Measurements from ENCODE around the gene SET. TPM values are rescaled to one million over a fixed set of nuclear protein-coding genes. Genes with fewer than 3 reads are reported as not detected.

The SET gene
- total RNA-seq, 1 donor from 2014 or later, result 197 TPM

DNA sequence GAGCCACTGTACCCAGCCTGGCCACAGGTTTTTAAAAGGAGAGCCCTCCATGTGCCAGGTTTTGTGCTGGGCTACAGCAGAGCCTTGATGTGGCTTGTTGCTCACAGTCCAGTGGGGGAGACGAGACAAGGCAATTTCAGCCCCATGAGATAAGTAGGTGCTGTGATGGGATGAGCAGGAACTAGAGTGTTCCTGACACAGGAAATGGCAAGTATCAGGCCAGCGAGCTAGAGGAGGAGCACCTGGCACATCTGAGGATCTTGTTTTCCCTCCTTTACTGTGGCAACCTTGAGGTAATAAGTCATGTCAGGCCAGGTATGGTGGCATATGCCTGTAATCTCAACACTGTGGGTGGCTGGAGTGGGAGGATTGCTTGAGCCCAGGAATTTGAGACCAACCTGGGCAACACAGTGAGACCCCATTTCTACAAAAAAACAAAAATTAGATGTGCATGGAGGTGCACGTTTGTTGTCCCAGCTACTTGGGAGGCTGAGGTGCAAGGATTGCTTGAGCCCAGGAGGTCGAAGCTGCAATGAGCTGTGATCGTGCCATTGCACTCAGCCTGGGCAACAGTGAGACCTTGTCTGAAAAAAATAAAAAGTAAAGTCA, 38.7 kb downstream of the SET start:
- intact Hi-C loops (cut with DNase I), result no loop called here
- DNase-seq (no peak), ATAC-seq (no peak)
- Histone ChIP-seq H3K9me3 (no peaks in the 10 kb centered on the region), H3K4me3 (no peak overlapping the region), H3K4me1 (peaks cover 8% of the 10 kb centered on the region), H3K36me3 (peaks cover 32% of the 10 kb centered on the region), H3K27ac (no peak overlapping the region), H3K27me3 (ENCODE audit: low read depth) (no peaks in the 10 kb centered on the region)
- TF ChIP-seq CTCF (IDR thresholded peaks at IDR 0.05), result no peak

DNA sequence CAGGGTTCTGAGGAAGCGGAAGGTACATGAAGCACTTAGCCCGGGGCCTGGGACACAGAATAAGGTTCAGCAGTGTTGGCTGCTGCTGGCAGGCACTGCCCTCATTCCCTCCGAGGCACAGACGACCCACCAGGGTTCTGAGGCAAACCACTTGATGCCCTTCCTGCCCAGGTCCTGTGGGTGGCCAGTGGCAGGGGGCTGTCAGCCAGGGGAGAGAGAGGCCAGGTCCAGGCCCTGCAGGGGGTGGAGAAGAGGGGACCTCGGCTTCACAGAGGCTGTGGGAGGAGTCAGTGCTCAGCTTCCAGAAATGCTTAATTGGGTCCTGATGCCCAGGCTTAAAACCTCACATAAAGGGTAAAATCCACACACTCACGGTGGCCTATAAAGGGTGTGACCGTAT, 39.3 kb downstream of the SET start:
- no peaks in the 10 kb centered on the region for H3K27me3 ChIP-seq (ENCODE audit: low read depth)
- no peak for ATAC-seq
- peaks cover 38% of the 10 kb centered on the region for H3K36me3 ChIP-seq

GRCh38 chr9:128729302-128729701, 40.3 kb downstream of the SET start:
- Histone ChIP-seq H3K27me3 (ENCODE audit: low read depth) (no peaks in the 10 kb centered on the region), H3K27ac (no peak overlapping the region), H3K4me1 (peaks cover 8% of the 10 kb centered on the region), H3K36me3 (peaks cover 41% of the 10 kb centered on the region), H3K4me3 (no peak overlapping the region), H3K9me3 (no peaks in the 10 kb centered on the region)
- no peak for ATAC-seq
- DNase-seq, result no peak
- intact Hi-C loops (cut with DNase I), result no loop called here
- TF ChIP-seq CTCF (IDR thresholded peaks at IDR 0.05), result no peak

More for the DNA sequence above, 39.3 kb downstream of the SET start:
- TF ChIP-seq CTCF (IDR thresholded peaks at IDR 0.05), result no peak
- intact Hi-C loops (cut with DNase I), result no loop called here
- no peak for DNase-seq
- H3K9me3 ChIP-seq, result no peaks in the 10 kb centered on the region
- no peak overlapping the region for H3K27ac ChIP-seq
- H3K4me3 ChIP-seq, result no peak overlapping the region
- peaks cover 8% of the 10 kb centered on the region for H3K4me1 ChIP-seq

- Histone ChIP-seq H3K9me3 (no peaks in the 10 kb centered on the region), H3K36me3 (peaks cover 48% of the 10 kb centered on the region), H3K27me3 (ENCODE audit: low read depth) (no peaks in the 10 kb centered on the region), H3K27ac (no peak overlapping the region), H3K4me3 (no peak overlapping the region), H3K4me1 (peaks cover 2% of the 10 kb centered on the region)
- ATAC-seq, result no peak
- no peak for DNase-seq
- no peak for TF ChIP-seq CTCF (IDR thresholded peaks at IDR 0.05)
- intact Hi-C loops (cut with DNase I), result no loop called here
These were observed 40.9 kb downstream of the SET start for GRCh38 chr9:128729766-128730517.

GRCh38 chr9:128731093-128731492, 42.1 kb downstream of the SET start:
- no peak for DNase-seq
- intact Hi-C loops (cut with DNase I), result no loop called here

More at GRCh38 chr9:128731093-128731492, 42.1 kb downstream of the SET start:
- no peaks in the 10 kb centered on the region for H3K4me1 ChIP-seq
- no peak overlapping the region for H3K4me3 ChIP-seq
- no peaks in the 10 kb centered on the region for H3K9me3 ChIP-seq
- no peak for TF ChIP-seq CTCF (IDR thresholded peaks at IDR 0.05)
- peaks cover 55% of the 10 kb centered on the region for H3K36me3 ChIP-seq
- ATAC-seq, result no peak
- no peaks in the 10 kb centered on the region for H3K27me3 ChIP-seq (ENCODE audit: low read depth)
- H3K27ac ChIP-seq, result no peak overlapping the region

Data from lower lobe of right lung (tissue), 2 donors.